Stimulated activated CD4-positive, alpha-beta T cell treated with anti-CD3 and anti-CD28 coated beads, TNF-alpha, amount 100 ng/mL, for 1 hour (primary cell): ENCODE data around the gene WASF3.

Experiments used
- DNase-seq, 3 donors: peaks; one replicate each; pipeline ENCODE4 v3.0.0-alpha.2; 2020; ENCODE audit warnings: low read depth in 3 of 3, low spot score in 1 of 3

WASF3 gene

GRCh38 chr13:26557393-26558073, at the start of gene WASF3:
WASF3 (plus strand) TSS chr13:26557683; CDS start chr13:26642271, 84,588 bp downstream.
- peak in 1 of 3 donors; percentile 3 for DNase-seq

GRCh38 chr13:26508885-26509284, 48.6 kb upstream of the WASF3 start:
- no peak for DNase-seq

GRCh38 chr13:26509491-26509890, 48.0 kb upstream of the WASF3 start:
- DNase-seq = no peak

- no peak for DNase-seq
Measured at GRCh38 chr13:26513931-26514330, 43.6 kb upstream of the WASF3 start.

- no peak for DNase-seq
Measured at GRCh38 chr13:26515721-26516120, 41.8 kb upstream of the WASF3 start.

GRCh38 chr13:26517936-26518335, 39.5 kb upstream of the WASF3 start:
- no peak for DNase-seq

- DNase-seq = no peak
Measured at GRCh38 chr13:26518451-26518959, 39.0 kb upstream of the WASF3 start.

- DNase-seq = no peak
Measured at GRCh38 chr13:26522571-26522970, 34.9 kb upstream of the WASF3 start.

GRCh38 chr13:26523007-26523406, 34.5 kb upstream of the WASF3 start:
- DNase-seq = no peak

GRCh38 chr13:26525528-26525927, 32.0 kb upstream of the WASF3 start:
- DNase-seq = no peak

GRCh38 chr13:26526702-26527216, 30.7 kb upstream of the WASF3 start:
- no peak for DNase-seq

- no peak for DNase-seq
Measured at GRCh38 chr13:26528527-26528926, 29.0 kb upstream of the WASF3 start.

- no peak for DNase-seq
Measured at GRCh38 chr13:26529441-26529840, 28.0 kb upstream of the WASF3 start.

GRCh38 chr13:26531742-26532141, 25.7 kb upstream of the WASF3 start:
- no peak for DNase-seq

- DNase-seq = no peak
Measured at GRCh38 chr13:26534036-26534726, 23.3 kb upstream of the WASF3 start.

- DNase-seq = no peak
Measured at GRCh38 chr13:26538363-26539317, 18.8 kb upstream of the WASF3 start.

- no peak for DNase-seq
Measured at GRCh38 chr13:26539738-26540292, 17.7 kb upstream of the WASF3 start.

- DNase-seq = no peak
Measured at GRCh38 chr13:26540334-26540733, 17.1 kb upstream of the WASF3 start.

- DNase-seq = no peak
Measured at GRCh38 chr13:26541041-26541440, 16.4 kb upstream of the WASF3 start.

GRCh38 chr13:26541678-26542568, 15.6 kb upstream of the WASF3 start:
- no peak for DNase-seq
